HG03064 (cell line): ENCODE measurements around the gene MBD5.
A peak's percentile ranks its signal among the peaks of the same experiment; 100 is the strongest.

ENCODE experiments used
- ATAC-seq: cut with Tn5 transposase; IDR thresholded peaks from one replicate; pipeline ENCODE4 v1.9.1; 2021; ENCODE audit warnings: low read depth; ENCODE audit not compliant: unreplicated experiment

MBD5 gene

DNA sequence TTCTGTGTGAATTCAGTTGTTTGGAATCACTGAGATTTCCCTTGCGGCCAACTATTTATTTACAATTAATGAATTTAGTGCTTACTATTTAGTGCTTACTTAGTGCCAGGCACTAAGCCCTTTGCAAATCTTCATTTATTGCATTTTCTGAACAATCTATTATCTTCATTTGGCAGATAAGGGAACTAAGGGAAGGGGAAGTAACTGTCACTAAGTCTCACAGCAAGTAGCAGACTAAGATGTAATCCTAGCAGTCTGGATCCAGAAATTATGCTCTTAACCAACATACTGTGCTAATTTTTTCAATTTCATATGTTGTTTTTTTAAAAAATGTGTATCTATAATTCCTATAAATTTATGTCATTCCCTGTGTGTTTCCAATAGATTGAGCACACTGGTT lies 409.2 kb downstream of the MBD5 start:
- ATAC-seq, result no peak

DNA sequence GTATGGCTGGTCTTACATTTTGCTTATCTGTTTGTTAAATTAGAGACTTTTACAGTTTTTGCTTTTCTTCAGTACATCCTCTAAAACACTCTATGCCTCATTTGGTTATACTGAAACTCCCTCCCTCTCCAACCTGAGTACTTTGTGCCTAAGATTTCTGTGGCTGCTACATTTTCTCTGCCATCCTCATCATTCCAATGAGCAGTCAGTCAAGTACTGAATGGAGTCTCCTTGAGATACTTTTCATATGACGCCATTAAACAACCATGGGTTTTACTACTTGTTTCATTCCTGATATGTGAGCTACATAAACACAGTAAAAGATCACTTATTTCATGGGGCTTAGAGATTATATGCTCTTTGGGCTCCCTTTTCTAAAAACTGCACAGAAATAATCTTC lies 427.0 kb downstream of the MBD5 start:
- no peak for ATAC-seq

DNA sequence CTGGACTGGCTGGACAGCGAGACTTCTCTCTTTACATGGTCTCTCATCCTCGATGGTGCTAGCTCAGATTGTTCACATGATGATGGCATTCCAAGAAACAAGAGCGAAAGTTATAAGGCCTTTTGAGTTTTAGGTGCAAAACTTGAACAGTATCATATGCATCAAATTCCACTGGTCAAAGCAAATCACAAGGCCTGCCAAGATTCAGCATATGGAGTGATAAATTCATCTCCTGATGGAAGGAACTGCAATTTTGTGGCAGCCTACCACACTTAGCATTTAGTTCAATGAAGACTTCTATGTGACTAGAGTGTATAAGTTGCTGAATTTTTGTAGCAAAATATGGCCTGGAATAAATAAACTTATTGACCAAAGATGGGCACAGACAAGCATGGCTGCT lies 429.6 kb downstream of the MBD5 start:
- ATAC-seq, result no peak

DNA sequence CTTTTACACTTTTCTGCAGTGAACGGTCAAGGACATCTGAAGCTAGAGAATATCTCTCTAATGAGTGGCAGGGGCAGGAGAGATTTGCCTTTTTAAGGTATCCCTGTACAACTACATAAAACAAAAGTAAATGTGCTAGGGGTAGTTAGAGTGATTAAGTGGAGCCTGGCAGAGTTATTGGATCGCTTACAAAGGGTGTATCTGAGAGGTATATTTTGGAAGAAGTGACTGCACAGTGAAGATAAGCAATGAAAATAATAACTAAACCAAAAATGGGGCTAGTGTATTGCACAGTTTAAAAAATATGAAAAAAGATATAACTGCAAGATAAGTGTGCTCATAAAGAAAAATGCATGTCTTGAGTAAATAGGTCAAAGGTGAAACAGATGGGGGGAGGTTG lies 430.2 kb downstream of the MBD5 start:
- ATAC-seq, result no peak

DNA sequence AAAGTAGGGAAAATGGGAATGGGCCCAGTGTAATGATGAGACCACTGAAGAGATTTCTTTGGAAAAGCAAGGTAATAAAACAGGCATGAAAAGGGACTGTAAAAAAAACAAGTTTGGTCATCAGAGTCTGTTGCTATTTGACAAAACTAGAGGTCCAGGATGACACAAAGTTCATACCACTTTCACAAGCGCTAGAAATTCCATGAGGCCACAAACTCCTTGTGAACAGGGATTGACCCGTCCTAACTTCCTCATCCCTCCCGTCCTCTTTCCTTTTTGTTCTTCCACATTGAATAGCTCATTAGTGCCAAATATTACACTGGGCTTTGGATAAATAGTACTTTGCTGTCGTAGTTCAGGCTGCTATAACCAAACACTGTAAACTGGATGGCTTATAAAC lies 434.9 kb downstream of the MBD5 start:
- ATAC-seq, result no peak

DNA sequence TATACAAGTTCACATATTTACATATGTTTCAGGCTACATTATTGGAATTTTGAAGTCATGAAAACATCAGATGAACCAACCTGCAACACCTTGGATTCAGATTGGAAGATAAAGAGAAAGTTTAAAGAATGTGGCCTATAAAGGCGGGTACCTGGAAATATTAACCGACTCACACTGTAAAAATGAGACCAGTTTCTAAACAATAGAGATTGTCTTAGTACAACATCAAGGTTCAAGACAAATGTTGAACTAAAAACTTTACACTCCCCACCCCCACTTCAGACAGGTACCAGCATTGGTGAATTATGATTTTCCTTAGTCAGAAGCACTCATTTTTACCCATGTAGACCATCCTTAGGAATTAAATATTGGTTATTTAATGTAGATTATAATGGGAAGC lies 437.3 kb downstream of the MBD5 start:
- no peak for ATAC-seq

DNA sequence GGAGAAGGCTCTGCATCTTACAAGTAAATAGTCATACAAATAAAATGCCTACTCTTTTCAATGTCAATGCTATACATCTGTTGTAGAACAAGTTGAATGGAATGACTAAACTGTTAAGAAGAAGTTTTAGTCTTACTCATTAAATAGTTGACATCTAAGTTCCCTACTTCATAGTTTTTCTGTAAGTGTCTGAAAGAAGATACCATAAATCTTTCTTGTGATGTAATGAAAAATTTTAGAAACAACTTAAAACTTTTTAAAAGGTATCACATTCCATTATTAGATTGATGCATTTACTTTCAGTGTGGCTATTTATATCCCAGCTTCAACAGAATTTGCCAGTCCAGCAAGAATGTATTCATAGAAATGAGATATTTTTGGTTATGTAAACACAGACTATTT lies 438.5 kb downstream of the MBD5 start:
- no peak for ATAC-seq

DNA sequence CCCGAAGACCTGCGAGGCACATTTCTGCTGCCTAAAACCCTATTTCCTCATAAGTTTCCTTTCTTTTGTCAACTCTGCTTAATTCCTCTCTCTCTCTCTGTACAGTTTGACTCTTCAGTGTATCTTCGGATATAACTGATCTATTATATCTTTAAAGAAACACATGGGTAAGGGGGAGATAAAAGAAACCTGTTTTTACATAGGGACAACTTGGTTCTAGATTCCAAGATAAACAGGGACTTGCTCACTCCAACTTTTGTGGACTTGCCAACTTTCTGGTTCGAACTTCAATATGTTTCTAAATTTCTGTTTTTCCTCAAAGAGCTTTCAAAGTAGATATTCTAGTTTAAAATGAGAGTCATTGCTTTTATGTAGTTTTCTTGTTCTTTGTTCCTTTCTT lies 441.0 kb downstream of the MBD5 start:
- no peak for ATAC-seq

DNA sequence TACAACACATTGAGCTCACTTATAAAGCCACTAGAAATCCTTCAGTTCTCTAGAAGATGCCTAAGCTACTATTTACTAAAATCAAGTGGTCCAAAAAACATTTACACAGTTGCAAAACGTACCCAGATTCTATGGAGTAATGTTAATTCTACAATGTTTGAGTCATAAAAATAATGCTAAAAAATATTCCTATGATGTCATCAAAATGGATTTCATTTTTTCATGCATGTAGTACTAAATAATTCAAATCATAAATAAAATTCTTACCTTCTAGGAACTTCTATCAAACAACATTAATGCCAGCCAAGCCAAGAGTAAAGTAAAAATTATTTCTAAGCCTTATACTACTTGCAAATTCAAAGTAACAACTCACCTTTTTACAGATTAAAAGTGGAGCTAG lies 454.7 kb downstream of the MBD5 start:
- ATAC-seq, result no peak

DNA sequence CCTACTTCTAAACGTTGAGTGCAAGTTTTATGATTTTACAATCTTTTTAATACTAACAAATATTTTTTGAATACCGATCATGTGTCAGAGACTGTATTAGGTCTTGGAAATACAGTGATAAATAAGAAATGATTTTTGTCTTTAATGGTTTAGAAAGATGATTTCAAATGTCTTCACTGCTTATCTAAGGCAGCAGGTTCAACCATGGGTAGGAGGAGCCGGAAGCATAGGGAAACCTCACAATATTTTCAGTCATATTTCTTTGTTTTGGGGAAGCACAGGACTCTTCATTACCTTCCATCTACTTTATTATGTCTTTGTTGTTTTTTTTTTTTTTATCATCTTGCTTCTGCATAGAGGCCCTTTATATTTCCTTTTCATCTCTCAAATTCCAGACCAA lies 458.5 kb downstream of the MBD5 start:
- ATAC-seq, result no peak

DNA sequence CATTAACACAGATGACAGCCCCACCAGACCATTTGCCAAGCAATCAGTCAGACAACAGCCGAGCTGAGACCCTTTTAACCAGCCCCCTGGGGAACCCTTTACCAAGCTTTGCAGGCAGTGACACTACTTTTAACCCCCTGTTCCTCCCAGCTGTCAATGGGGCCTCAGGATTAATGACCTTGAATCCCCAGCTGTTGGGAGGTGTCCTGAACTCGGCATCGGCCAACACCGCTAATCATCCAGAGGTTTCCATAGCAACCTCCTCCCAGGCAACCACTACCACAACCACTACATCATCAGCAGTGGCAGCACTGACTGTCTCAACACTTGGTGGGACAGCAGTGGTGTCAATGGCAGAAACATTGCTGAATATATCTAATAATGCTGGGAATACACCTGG lies 462.8 kb downstream of the MBD5 start:
- no peak for ATAC-seq

DNA sequence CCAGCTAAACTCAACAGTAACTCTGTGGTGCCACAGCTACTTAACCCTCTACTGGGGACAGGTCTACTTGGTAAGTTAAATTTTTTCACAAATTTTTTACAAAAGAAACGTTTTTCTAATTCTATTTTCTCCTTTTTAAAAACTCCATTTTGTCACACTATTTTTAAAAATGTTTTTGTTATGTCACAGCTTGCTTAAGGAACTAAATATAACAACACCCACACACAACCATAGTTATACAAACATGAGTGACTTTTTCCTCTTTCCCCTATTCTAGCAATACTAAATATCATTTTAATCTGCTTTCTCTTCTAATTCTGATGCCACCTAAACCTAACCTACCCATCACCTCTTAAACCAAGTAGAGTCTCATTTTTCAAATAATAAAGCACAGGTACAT lies 463.2 kb downstream of the MBD5 start:
- ATAC-seq, result no peak

DNA sequence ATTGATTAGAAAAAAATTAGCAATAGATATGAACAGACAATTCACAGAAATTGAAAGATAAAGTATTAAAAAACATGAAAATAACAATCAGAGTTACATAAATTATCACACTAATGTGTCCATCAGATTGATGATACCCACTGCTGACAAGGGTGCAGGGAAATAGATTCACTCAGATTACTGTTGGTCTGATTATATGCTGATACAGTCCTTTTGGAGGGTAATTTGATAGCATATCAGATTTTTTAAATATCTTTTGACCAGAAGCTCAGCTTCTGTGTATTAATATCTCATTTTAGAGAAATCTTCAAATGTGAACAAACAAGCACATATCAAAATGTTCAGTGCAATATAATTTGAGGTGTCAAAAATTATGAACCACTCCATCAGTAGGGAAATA lies 465.8 kb downstream of the MBD5 start:
- no peak for ATAC-seq

DNA sequence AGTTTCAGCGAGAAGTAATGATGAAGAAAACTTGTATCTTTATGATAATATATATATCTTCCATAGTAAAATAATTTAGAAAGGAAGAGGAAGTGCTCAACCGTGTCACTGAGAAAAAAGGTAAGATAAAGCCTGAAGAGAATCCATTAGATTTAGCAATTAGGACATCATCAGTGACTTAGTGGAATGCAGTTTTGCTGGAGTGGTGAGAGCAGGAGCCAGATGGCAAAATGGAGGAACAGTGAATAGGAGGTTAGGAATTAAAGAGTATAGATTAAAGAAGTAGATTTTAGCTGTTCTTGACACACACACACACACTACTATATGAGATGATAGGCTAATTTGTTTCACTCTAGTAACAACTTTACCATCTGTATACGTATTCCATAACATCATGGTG lies 466.5 kb downstream of the MBD5 start:
- no peak for ATAC-seq

DNA sequence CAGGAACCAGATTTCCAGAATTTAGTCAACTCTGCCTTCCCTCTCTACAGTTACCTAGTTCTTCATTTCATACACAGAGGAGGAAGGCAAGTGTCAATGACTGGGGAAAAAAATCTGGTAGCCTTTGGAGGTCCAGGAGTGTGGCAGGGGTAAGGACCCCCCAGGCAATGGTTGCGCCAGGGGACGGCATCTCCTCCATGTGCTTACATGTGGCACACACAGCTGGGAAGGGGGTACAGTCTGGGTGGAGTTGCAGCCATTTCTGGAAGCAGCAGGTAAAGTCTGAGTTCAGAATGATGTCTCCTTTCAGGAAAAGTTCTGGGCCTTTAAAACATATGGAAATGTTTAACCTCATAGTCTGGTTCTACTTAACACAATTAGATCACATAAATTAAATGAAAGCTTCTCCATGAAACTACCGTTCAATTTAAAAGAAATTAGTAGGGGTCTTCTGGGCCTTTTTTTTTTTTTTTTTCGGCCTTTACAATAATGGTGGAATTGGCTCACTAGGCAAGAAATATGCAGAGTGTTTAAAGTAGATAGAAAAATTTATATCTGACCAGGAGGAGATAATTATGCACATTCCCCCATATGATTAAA lies 470.0 kb downstream of the MBD5 start:
- no peak for ATAC-seq

DNA sequence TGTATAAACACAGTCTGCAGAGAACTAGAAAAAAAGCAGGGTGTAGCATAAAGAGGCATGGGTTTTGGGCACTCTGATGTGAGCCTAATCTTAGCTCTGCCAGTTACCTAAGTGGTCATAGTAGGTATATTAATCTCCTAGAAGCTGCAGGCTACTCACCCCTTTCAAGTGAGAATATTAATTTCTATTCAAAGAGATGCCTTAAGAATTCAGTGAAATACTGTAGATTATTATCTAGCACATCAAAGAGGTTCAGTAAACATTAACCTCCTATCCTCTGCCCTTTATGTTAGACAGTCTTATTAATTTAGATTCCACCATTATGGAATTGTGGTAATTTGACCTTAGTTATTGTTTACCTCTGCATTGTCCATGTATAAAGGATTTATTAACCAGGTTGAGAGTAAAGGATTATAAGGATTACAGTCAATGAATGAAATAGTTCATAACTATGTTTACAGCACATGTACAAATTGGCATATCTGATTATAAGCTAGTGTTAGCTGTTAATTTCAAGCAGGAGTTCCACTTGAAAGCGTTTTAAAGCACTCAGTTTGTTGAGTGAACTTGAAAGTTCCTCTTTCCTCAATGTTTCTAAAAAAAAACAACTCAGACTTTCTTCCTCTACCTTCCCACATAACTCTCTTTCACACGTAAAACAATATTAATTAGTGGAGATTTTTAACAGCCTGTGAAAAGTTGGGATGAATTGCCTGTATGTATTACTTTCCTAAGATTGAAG lies 473.1 kb downstream of the MBD5 start:
- no peak for ATAC-seq

DNA sequence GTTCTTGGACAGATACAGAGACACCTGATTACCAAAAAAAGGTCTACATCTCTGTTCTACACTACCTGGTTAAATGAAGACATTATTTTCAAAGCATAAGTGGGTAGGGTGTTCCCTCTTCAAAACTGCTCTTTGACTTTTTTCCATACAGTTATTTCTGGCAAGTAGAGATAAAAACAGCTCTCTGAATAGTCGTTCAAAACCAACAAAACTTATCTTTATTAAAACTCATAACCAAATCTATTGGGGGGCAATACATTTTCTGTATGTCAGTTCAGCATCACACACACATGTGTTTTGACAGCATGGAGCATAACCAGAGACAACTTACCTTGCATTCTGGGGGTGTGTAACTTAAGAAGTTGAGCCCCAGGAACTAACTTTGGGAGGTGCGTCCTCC lies 474.7 kb downstream of the MBD5 start:
- ATAC-seq, result no peak

DNA sequence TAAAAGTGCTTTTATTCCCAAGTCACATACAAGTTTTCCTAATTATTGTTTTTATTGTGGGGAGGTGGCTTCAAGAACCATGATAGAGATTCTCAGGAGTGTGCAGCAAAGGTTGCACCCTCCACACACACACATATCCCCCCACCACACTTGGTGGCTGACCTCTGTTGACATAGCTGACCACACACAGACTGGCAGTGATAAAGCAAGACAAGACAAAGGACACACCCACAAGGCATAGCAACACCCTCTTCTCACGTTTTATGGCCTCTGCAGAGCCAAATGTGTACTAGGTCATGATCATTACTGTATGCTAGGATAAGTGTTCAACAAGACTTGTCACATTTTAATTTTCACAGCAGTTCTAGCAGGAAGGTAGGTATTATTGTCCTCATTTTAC lies 480.7 kb downstream of the MBD5 start:
- ATAC-seq, result no peak

DNA sequence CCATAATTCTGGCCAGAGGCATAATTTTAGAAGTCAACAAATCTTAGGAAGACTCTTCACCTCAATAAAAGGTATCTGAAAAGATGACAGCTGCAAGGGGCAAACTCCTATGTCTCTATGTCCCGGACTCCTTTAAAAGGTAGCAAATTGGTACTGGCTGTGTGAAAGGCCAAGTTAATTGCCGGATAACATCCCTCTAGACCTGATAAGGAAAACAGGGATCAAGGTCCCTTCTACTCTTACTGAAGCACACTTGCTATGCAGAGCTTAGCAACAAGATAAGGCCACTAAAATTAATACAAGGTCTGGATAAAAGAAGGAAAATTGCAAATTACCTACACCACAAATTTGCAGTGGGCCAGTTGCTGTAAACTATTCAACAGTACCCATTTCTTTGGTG lies 482.6 kb downstream of the MBD5 start:
- ATAC-seq, result no peak

DNA sequence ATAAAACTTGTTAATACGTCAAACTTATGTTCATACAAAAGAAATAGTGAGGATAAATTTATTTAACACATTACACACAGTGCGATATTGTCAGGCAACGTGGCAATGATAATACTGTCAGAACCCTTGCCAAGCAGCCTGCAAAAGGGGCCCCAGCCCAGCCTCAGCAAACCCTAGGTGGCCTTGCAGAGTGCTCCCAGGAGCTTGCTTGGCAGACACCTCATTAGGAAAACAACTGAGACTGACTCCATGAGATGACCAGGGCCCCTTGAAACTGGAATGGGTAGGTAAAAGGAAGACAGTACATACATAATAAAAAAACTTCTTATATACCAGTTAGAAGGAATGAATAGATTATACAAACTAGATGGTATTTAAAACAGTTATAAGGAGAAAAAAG lies 487.1 kb downstream of the MBD5 start:
- no peak for ATAC-seq

DNA sequence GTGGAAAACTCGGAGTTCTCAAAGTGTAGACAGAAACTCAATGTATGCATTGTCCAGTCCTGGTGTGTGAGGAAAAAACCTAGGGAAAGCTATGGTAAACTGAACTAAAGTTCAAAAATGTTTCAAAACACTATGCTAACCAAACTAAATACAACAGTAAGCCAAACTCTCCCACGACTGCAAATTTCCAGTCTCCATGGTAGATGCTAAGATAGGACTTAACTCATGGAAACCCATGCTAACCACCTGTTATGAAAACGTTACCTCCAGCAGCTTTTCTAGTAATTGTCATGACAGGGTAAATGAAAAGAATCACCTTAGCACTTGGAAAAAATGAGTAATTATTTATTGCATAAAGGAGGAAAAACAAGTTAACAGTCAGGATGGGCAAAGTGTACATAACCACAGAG lies 488.0 kb downstream of the MBD5 start:
- no peak for ATAC-seq

DNA sequence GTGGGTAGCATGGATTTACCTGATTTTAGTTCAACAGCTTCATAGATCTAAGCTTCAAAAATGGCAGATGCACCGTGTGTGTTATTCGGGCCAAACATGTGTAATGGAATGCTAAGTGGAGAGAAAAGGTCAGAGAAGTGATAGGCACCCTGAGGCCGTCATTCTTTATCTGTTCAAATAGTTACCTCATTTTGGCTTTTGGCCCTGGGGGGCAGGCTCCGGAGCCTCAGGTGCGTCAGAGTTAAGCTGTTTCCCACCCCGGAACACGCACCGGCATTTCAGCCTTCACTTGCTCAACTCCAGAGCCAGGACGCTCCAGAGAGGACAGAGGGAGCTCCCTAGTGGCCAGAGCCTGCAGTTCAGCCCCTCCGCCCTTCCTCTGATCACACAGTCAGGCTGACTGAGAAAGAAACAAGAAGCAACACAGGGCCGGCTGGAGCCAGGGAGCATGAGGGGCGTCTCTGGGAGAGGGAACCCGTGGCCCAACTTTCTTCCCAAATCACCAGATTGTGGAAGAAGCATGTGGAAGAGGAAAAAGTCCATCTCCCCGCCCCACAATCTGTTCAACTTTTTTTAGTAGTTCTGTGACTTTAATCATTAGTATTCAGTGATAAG lies 488.5 kb downstream of the MBD5 start:
- peak; percentile 100 for ATAC-seq
